CD4-positive, CD25-positive, alpha-beta regulatory T cell (primary cell): ENCODE data around the gene FCER2. TPM values are rescaled to one million over a fixed set of nuclear protein-coding genes. Genes with fewer than 3 reads are reported as not detected.

Experiments used
- ATAC-seq, 2 donors: fragments of 150-1000 bp; cut with Tn5 transposase; one replicate each; pipeline ENCODE4 v1.10.0; 2021; ENCODE audit warnings: low read depth in 2 of 2, moderate number of reproducible peaks in 2 of 2, moderate library complexity in 1 of 2
- DNase-seq, 3 donors: peaks; one replicate each; pipeline versions ENCODE4 v3.0.0 to v3.0.0-alpha.2; 2012 to 2022; ENCODE audit warnings: mixed read lengths in 1 of 3
- H3K27ac ChIP-seq: one replicate; pipeline ENCODE4 v1.7.0; 2013; ENCODE audit warnings: mild to moderate bottlenecking, low read length; ENCODE audit not compliant: insufficient read depth, poor library complexity, severe bottlenecking
- H3K27me3 ChIP-seq: one replicate; pipeline ENCODE4 v1.7.0; 2013; ENCODE audit warnings: low read length; ENCODE audit not compliant: control insufficient read depth, insufficient read depth
- H3K36me3 ChIP-seq: one replicate; pipeline ENCODE4 v1.7.0; 2013; ENCODE audit warnings: mild to moderate bottlenecking, low read length, moderate library complexity; ENCODE audit not compliant: control insufficient read depth, insufficient read depth
- H3K4me1 ChIP-seq: 2 replicates; pipeline ENCODE4 v1.7.0; 2013; ENCODE audit warnings: mild to moderate bottlenecking, low read length; ENCODE audit not compliant: insufficient read depth, control insufficient read depth, poor library complexity, severe bottlenecking
- H3K4me3 ChIP-seq: one replicate; pipeline ENCODE4 v1.7.0; 2013; ENCODE audit warnings: low read depth, mild to moderate bottlenecking, low read length, moderate library complexity
- H3K9me3 ChIP-seq, 2 experiments: 1 replicate in 1 of 2; 2 replicates in 1 of 2; pipeline ENCODE4 v1.7.0; 2013; ENCODE audit warnings: low read length in 2 of 2, mild to moderate bottlenecking in 1 of 2, moderate library complexity in 1 of 2; ENCODE audit not compliant: control insufficient read depth in 2 of 2
- H3K27ac Mint-ChIP-seq, 3 donors: one replicate each; pipeline ENCODE4 v1.8.0; 2020 to 2022; ENCODE audit warnings: mild to moderate bottlenecking in 3 of 3, mixed read lengths in 3 of 3, moderate library complexity in 2 of 3
- H3K27me3 Mint-ChIP-seq: one replicate; pipeline ENCODE4 v1.8.0; 2022; ENCODE audit warnings: mild to moderate bottlenecking, mixed read lengths
- H3K36me3 Mint-ChIP-seq: one replicate; pipeline ENCODE4 v1.8.0; 2020; ENCODE audit warnings: mixed read lengths
- H3K4me1 Mint-ChIP-seq, 4 donors: one replicate each; pipeline ENCODE4 v1.8.0; 2020 to 2022; ENCODE audit warnings: mixed read lengths in 4 of 4, mild to moderate bottlenecking in 1 of 4
- H3K4me3 Mint-ChIP-seq, 4 donors: one replicate each; pipeline ENCODE4 v1.8.0; 2020 to 2022; ENCODE audit warnings: mild to moderate bottlenecking in 4 of 4, mixed read lengths in 4 of 4, moderate library complexity in 3 of 4
- H3K9me3 Mint-ChIP-seq, 7 donors: one replicate each; pipeline ENCODE4 v1.8.0; 2020 to 2022; ENCODE audit warnings: mixed read lengths in 7 of 7, mild to moderate bottlenecking in 3 of 7, moderate library complexity in 2 of 7
- polyA plus RNA-seq, 4 donors: library from polyadenylated mRNA; unstranded; fragments of 300-500 nt; fragmentation: Illumina TruSeq; gene quantifications; one replicate each; pipeline ENCODE4 v1.2.3, GENCODE V29; 2021
- total RNA-seq: library from RNA; stranded (reverse); gene quantifications from one replicate; pipeline ENCODE4 v1.2.3, GENCODE V29; 2022

FCER2 gene
- total and polyA plus RNA-seq, 5 donors from 2014 or later, result 0.34 to 4.5 (median 0.48) TPM; not detected in 2

GRCh38 chr19:7739211-7739755 lies 37.4 kb upstream of the FCER2 start:
- Mint-ChIP-seq H3K27me3 (peaks cover 20% of the 10 kb centered on the region), H3K27ac (peak overlapping the region in 1 of 3 donors; percentile 18), H3K4me1 (peaks cover 0 to 6% (median 2%) of the 10 kb centered on the region in 4 donors), H3K36me3 (no peaks in the 10 kb centered on the region), H3K4me3 (no peak overlapping the region), H3K9me3 (peaks cover 0 to 2% (median 0%) of the 10 kb centered on the region in 7 donors)
- Histone ChIP-seq H3K4me1 (no peaks in the 10 kb centered on the region), H3K9me3 (no peaks in the 10 kb centered on the region), H3K4me3 (no peak overlapping the region), H3K27ac (no peak overlapping the region), H3K27me3 (peaks cover 2% of the 10 kb centered on the region), H3K36me3 (no peaks in the 10 kb centered on the region)
- DNase-seq (no peak), ATAC-seq (no peak)

DNA sequence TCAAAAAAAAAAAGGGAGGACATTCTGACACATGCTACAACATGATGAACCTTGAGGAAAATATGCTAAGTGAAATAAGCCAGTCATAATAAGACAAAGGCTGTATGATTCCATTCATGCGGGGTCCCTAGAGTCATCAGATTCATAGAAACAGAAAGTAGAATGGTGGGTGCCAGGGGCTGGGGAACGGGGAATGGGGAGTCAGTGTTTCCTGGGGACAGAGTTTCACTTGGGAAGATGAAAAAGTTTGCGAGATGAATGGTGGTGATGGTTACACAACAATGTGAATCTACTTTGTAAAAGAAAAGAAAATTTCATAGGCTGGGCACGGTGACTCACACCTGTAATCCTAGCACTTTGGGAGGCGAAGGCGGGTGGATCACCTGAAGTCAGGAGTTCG lies 36.1 kb upstream of the FCER2 start:
- ATAC-seq, result no peak
- H3K9me3 Mint-ChIP-seq, result peaks cover 0 to 2% (median 0%) of the 10 kb centered on the region in 7 donors
- H3K36me3 Mint-ChIP-seq, result no peaks in the 10 kb centered on the region
- H3K27me3 Mint-ChIP-seq, result peaks cover 26% of the 10 kb centered on the region
- no peak overlapping the region for H3K4me3 Mint-ChIP-seq
- Histone ChIP-seq H3K27me3 (peaks cover 2% of the 10 kb centered on the region), H3K9me3 (no peaks in the 10 kb centered on the region), H3K27ac (no peak overlapping the region), H3K4me1 (no peaks in the 10 kb centered on the region), H3K36me3 (no peaks in the 10 kb centered on the region), H3K4me3 (no peak overlapping the region)
- H3K4me1 Mint-ChIP-seq, result peaks cover 0 to 6% (median under 1%) of the 10 kb centered on the region in 4 donors
- H3K27ac Mint-ChIP-seq, result no peak overlapping the region
- no peak for DNase-seq

DNA sequence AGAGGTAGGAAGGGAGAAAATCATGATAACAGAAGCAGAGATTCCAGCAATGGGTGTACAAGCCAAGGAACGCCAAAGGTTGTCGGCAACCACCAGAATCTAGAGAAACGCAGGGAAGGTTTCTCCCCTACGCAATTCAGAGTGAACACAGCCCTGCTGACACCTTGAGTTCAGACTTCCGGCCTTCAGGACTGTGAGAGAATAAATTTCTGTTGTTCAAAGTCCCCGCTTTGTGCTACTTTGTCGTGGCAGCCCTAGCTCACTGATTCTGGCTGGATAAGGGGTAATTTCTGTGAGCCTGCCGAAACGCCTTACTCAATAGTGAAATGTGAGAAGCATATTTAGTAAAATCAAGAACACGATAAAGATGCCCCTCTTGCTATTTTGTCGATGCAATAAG lies 35.3 kb upstream of the FCER2 start:
- no peak overlapping the region for H3K4me3 Mint-ChIP-seq
- peaks cover 0 to 6% (median under 1%) of the 10 kb centered on the region in 4 donors for H3K4me1 Mint-ChIP-seq
- Histone ChIP-seq H3K4me1 (no peaks in the 10 kb centered on the region), H3K9me3 (no peaks in the 10 kb centered on the region), H3K4me3 (no peak overlapping the region), H3K36me3 (no peaks in the 10 kb centered on the region), H3K27me3 (peaks cover 2% of the 10 kb centered on the region), H3K27ac (no peak overlapping the region)
- peaks cover 29% of the 10 kb centered on the region for H3K27me3 Mint-ChIP-seq
- H3K27ac Mint-ChIP-seq, result no peak overlapping the region
- ATAC-seq, result no peak
- no peaks in the 10 kb centered on the region for H3K9me3 Mint-ChIP-seq
- H3K36me3 Mint-ChIP-seq, result no peaks in the 10 kb centered on the region
- no peak for DNase-seq

- Mint-ChIP-seq H3K4me1 (peaks cover 0 to 6% (median 3%) of the 10 kb centered on the region in 4 donors), H3K36me3 (no peaks in the 10 kb centered on the region), H3K9me3 (no peaks in the 10 kb centered on the region), H3K27ac (no peak overlapping the region), H3K27me3 (peaks cover 36% of the 10 kb centered on the region), H3K4me3 (peak overlapping the region in 1 of 4 donors; percentile 17)
- H3K9me3 ChIP-seq, result no peaks in the 10 kb centered on the region
- no peaks in the 10 kb centered on the region for H3K4me1 ChIP-seq
- no peak overlapping the region for H3K27ac ChIP-seq
- no peaks in the 10 kb centered on the region for H3K36me3 ChIP-seq
- H3K4me3 ChIP-seq, result no peak overlapping the region
- DNase-seq (no peak), ATAC-seq (no peak)
- peaks cover 2% of the 10 kb centered on the region for H3K27me3 ChIP-seq
These were observed 34.2 kb upstream of the FCER2 start for GRCh38 chr19:7736148-7736547.

DNA sequence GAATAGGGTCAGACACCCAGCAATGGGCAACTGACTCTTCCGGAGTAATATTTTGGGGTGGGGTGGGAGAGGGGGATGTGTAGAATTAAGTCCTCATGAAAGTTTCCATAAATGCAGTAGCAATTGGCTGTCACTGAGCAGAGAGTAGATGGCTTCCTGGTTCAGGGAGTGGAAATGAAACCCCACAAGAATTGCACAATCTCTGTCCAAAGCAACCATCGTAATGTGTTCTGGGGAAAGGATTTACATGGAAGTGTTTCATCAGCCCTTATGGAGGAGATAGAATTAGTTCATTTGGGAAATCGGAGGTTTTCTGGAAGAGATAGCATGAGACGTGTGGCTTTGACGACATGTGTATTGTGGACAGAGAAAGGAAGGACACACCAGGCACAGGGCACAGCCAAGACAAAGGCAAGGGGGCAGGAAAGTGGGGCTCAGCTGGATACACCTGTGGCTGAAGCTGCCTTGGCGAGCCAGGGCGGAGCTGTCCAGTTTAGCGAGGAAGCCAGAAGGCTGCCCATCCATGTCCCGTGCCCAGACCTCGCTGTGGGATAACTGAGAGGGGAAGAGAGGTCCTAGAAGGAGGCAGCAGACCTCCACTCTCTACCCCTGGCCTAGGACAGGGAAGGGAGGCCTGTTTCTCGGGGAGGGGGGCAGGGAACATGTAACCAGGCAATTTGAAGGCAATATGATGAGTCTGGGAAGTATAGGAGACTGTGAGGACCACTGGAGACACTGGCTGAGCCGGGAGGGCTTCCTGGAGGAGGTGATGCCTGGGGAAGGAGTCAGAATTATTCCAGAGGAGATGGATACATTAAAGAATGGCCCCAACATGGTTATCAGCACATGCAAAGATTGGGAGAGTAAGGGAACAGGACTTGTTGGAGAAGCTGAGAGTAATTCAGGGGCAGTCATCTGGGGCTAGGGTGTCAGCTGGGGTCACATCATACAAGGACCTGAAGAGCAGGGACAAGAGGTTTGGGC lies 32.6 kb upstream of the FCER2 start:
- Histone ChIP-seq H3K27ac (no peak overlapping the region), H3K4me3 (no peak overlapping the region), H3K4me1 (peaks cover 9% of the 10 kb centered on the region), H3K36me3 (no peaks in the 10 kb centered on the region), H3K9me3 (no peaks in the 10 kb centered on the region), H3K27me3 (peaks cover 2% of the 10 kb centered on the region)
- Mint-ChIP-seq H3K4me1 (peaks cover 0 to 10% (median 0%) of the 10 kb centered on the region in 4 donors), H3K27me3 (peaks cover 49% of the 10 kb centered on the region), H3K27ac (peak overlapping the region in 1 of 3 donors; percentile 25), H3K9me3 (peaks cover 0 to 1% (median 0%) of the 10 kb centered on the region in 7 donors), H3K4me3 (no peak overlapping the region), H3K36me3 (no peaks in the 10 kb centered on the region)
- ATAC-seq (no peak), DNase-seq (no peak)

DNA sequence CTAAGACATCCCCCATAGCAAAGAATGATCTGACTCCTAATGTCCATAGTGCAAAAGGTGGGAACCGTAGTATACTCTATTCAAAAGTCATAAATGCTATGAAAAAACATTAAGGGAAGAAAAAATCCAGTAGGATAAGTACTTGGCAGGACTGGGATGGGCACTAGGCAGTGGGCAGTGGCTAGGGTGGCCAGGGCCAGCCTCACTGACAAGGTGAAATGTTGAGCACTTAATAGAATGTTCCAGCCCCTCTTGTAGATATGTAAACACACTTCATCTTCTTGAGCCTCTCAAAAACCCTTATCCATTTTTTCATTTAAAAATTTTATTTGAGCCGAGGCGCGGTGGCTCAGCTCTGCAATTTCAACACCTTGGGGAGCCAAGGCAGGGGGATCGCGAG lies 31.4 kb upstream of the FCER2 start:
- no peak overlapping the region for H3K27ac Mint-ChIP-seq
- Histone ChIP-seq H3K36me3 (no peaks in the 10 kb centered on the region), H3K4me1 (peaks cover 9% of the 10 kb centered on the region), H3K9me3 (no peaks in the 10 kb centered on the region), H3K27ac (no peak overlapping the region), H3K27me3 (peaks cover 9% of the 10 kb centered on the region), H3K4me3 (no peak overlapping the region)
- ATAC-seq, result no peak
- peaks cover 0 to 1% (median 0%) of the 10 kb centered on the region in 7 donors for H3K9me3 Mint-ChIP-seq
- H3K4me1 Mint-ChIP-seq, result peaks cover 0 to 18% (median 2%) of the 10 kb centered on the region in 4 donors
- no peak for DNase-seq
- no peak overlapping the region for H3K4me3 Mint-ChIP-seq
- no peaks in the 10 kb centered on the region for H3K36me3 Mint-ChIP-seq
- H3K27me3 Mint-ChIP-seq, result peaks cover 56% of the 10 kb centered on the region

GRCh38 chr19:7732045-7732444 lies 30.1 kb upstream of the FCER2 start, which contains the start of gene CLEC4G:
TSS of gene CLEC4G (minus strand) at chr19:7732110. CDS start at chr19:7732102, 8 bp downstream.
- Mint-ChIP-seq H3K27ac (no peak within 1 kb of the TSS), H3K36me3 (no peaks in the 10 kb centered on the region), H3K27me3 (peaks cover 54% of the 10 kb centered on the region), H3K9me3 (peaks cover 0 to 2% (median 0%) of the 10 kb centered on the region in 7 donors), H3K4me3 (no peak within 1 kb of the TSS), H3K4me1 (peaks cover 0 to 16% (median 3%) of the 10 kb centered on the region in 4 donors)
- H3K27me3 ChIP-seq, result peaks cover 12% of the 10 kb centered on the region
- no peak within 1 kb of the TSS for H3K4me3 ChIP-seq
- ATAC-seq (no peak), DNase-seq (no peak)
- H3K36me3 ChIP-seq, result no peaks in the 10 kb centered on the region
- peaks cover 9% of the 10 kb centered on the region for H3K4me1 ChIP-seq
- no peaks in the 10 kb centered on the region for H3K9me3 ChIP-seq
- H3K27ac ChIP-seq, result no peak within 1 kb of the TSS
